Measurements from ENCODE around the gene COL4A4. TPM values are rescaled to one million over a fixed set of nuclear protein-coding genes. Genes with fewer than 3 reads are reported as not detected.

Gene COL4A4
- total and polyA plus RNA-seq, 8 donors = 0.75 to 5.7 (median 3.6) TPM

- WGBS, 2 donors = 92 to 95% methylated on average over 6 of the region's 6 CpGs
- intact Hi-C loops (cut with DNase I) = no loop called here
- H3K9me3 ChIP-seq = no peaks in the 10 kb centered on the region
- H3K36me3 ChIP-seq = peaks cover 0 to 2% (median 0%) of the 10 kb centered on the region in 3 donors
- no peak overlapping the region for H3K4me3 ChIP-seq
- FAIRE-seq = no peak
- no peak overlapping the region for H3K27ac ChIP-seq
- no peak for TF ChIP-seq CTCF (IDR thresholded peaks at IDR 0.05)
- H3K4me1 ChIP-seq = no peaks in the 10 kb centered on the region
- no peak for ATAC-seq
- DNase-seq = no peak
- H3K27me3 ChIP-seq = no peaks in the 10 kb centered on the region
Measured at GRCh38 chr2:227004482-227004881, 159.5 kb downstream of the COL4A4 start.

DNA sequence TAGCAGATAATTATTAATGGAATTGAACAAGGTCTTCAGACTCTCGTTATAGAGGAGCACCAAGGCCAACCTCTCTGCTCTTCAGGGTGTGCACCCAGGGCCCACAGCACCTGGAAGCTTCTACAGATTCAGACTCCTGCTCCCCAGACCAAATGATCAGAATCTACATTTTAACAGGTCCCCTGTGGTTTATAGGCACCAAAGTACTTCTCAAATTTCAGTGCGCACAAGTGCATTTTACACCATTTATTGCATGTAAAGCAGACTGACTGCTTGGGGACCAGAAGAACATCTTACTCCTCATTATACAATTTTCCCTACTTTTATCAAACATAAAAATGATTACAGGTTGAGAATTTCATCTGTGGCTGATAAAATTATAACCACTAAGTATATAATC lies 163.9 kb downstream of the COL4A4 start:
- H3K27ac ChIP-seq = no peak overlapping the region
- no peak for ATAC-seq
- no peak for DNase-seq
- H3K9me3 ChIP-seq = no peaks in the 10 kb centered on the region
- no peaks in the 10 kb centered on the region for H3K27me3 ChIP-seq
- FAIRE-seq = no peak
- intact Hi-C loops (cut with DNase I) = no loop called here
- H3K36me3 ChIP-seq = peaks cover 0 to 4% (median 0%) of the 10 kb centered on the region in 3 donors
- WGBS, 2 donors = 79 to 91% methylated on average over 2 of the region's 2 CpGs
- H3K4me3 ChIP-seq = no peak overlapping the region
- no peak for TF ChIP-seq CTCF (IDR thresholded peaks at IDR 0.05)
- H3K4me1 ChIP-seq = no peaks in the 10 kb centered on the region

DNA sequence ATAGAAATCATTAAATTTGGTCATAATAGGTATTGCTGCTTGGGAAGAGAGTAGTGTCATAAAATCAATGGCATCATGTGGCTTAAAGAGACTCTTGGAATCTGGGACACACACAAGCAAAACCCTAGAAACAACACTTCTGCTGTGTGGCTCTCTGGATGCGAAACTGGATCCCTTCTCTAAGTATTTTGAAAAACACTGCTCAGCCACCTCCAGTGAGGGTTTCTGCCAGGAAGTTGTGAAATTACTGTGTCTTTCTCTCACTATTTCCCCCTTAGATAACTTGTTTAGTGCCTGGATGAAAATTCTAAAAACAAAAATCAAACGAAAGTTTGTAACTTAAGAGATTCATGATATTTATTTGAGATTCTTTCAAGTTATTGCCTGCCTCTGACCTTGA lies 164.3 kb downstream of the COL4A4 start:
- intact Hi-C loops (cut with DNase I) = no loop called here
- no peak overlapping the region for H3K4me3 ChIP-seq
- H3K9me3 ChIP-seq = no peaks in the 10 kb centered on the region
- H3K27me3 ChIP-seq = no peaks in the 10 kb centered on the region
- no peaks in the 10 kb centered on the region for H3K4me1 ChIP-seq
- ATAC-seq (no peak), FAIRE-seq (no peak), DNase-seq (no peak)
- 78 to 84% methylated on average over 2 of the region's 2 CpGs for WGBS, 2 donors
- peaks cover 0 to 4% (median 0%) of the 10 kb centered on the region in 3 donors for H3K36me3 ChIP-seq
- no peak overlapping the region for H3K27ac ChIP-seq
- TF ChIP-seq CTCF (IDR thresholded peaks at IDR 0.05) = no peak

GRCh38 chr2:226995625-226996041 lies 168.4 kb downstream of the COL4A4 start:
- no peak overlapping the region for H3K27ac ChIP-seq
- intact Hi-C loops (cut with DNase I) = no loop called here
- 75 to 79% methylated on average over 15 of the region's 15 CpGs for WGBS, 2 donors
- H3K4me3 ChIP-seq = no peak overlapping the region
- TF ChIP-seq CTCF (IDR thresholded peaks at IDR 0.05) = no peak
- no peak for ATAC-seq
- no peaks in the 10 kb centered on the region for H3K9me3 ChIP-seq
- no peaks in the 10 kb centered on the region for H3K27me3 ChIP-seq
- no peak for FAIRE-seq
- H3K4me1 ChIP-seq = no peaks in the 10 kb centered on the region
- DNase-seq = peak in 3 of 6 donors; percentile 29 to 69 (median 60)
- H3K36me3 ChIP-seq = peaks cover 0 to 4% (median 0%) of the 10 kb centered on the region in 3 donors

GRCh38 chr2:226994775-226995174 lies 169.2 kb downstream of the COL4A4 start:
- FAIRE-seq (no peak), DNase-seq (no peak), ATAC-seq (peak in 3 of 4 donors; percentile 20 to 72 (median 48))
- no peaks in the 10 kb centered on the region for H3K9me3 ChIP-seq
- peaks cover 0 to 4% (median 0%) of the 10 kb centered on the region in 3 donors for H3K36me3 ChIP-seq
- peak in 1 of 4 donors; percentile 14 for TF ChIP-seq CTCF (IDR thresholded peaks at IDR 0.05)
- H3K4me1 ChIP-seq = no peaks in the 10 kb centered on the region
- WGBS, 2 donors = 79% methylated on average over 4 of the region's 4 CpGs
- H3K4me3 ChIP-seq = no peak overlapping the region
- intact Hi-C loops (cut with DNase I) = no loop called here
- H3K27ac ChIP-seq = no peak overlapping the region
- H3K27me3 ChIP-seq = no peaks in the 10 kb centered on the region

All from pancreas (tissue), 10 donors.